ENCODE measurements around the gene FAM98B.

FAM98B gene

GRCh38 chr15:38508647-38509046 is 54.7 kb downstream of the FAM98B start:
- no peak for DNase-seq (ENCODE audit: low read depth)

- DNase-seq (ENCODE audit: low read depth), result no peak
These were observed 55.2 kb downstream of the FAM98B start for GRCh38 chr15:38509152-38509551.

GRCh38 chr15:38512901-38513300 is 59.0 kb downstream of the FAM98B start:
- DNase-seq (ENCODE audit: low read depth), result no peak

GRCh38 chr15:38514601-38515000 is 60.7 kb downstream of the FAM98B start:
- no peak for DNase-seq (ENCODE audit: low read depth)

GRCh38 chr15:38516626-38517025 is 62.7 kb downstream of the FAM98B start:
- DNase-seq (ENCODE audit: low read depth), result no peak

GRCh38 chr15:38517312-38517975 is 63.5 kb downstream of the FAM98B start:
- DNase-seq (ENCODE audit: low read depth), result no peak

GRCh38 chr15:38518084-38518483 is 64.2 kb downstream of the FAM98B start:
- DNase-seq (ENCODE audit: low read depth), result no peak

- no peak for DNase-seq (ENCODE audit: low read depth)
These were observed 66.1 kb downstream of the FAM98B start for GRCh38 chr15:38520035-38520434.

- no peak for DNase-seq (ENCODE audit: low read depth)
These were observed 67.4 kb downstream of the FAM98B start for GRCh38 chr15:38521316-38521715.

GRCh38 chr15:38522922-38523321 is 69.0 kb downstream of the FAM98B start:
- DNase-seq (ENCODE audit: low read depth), result no peak

GRCh38 chr15:38524156-38524555 is 70.2 kb downstream of the FAM98B start:
- no peak for DNase-seq (ENCODE audit: low read depth)

- no peak for DNase-seq (ENCODE audit: low read depth)
These were observed 71.6 kb downstream of the FAM98B start for GRCh38 chr15:38525489-38525888.

- no peak for DNase-seq (ENCODE audit: low read depth)
These were observed 72.2 kb downstream of the FAM98B start for GRCh38 chr15:38526158-38526557.

- no peak for DNase-seq (ENCODE audit: low read depth)
These were observed 74.4 kb downstream of the FAM98B start for GRCh38 chr15:38528294-38528693.

- no peak for DNase-seq (ENCODE audit: low read depth)
These were observed 76.2 kb downstream of the FAM98B start for GRCh38 chr15:38530113-38530512.

- no peak for DNase-seq (ENCODE audit: low read depth)
These were observed 77.6 kb downstream of the FAM98B start for GRCh38 chr15:38531509-38531908.

GRCh38 chr15:38532728-38533127 is 78.8 kb downstream of the FAM98B start:
- no peak for DNase-seq (ENCODE audit: low read depth)

- DNase-seq (ENCODE audit: low read depth), result no peak
These were observed 79.5 kb downstream of the FAM98B start for GRCh38 chr15:38533416-38533915.

- DNase-seq (ENCODE audit: low read depth), result no peak
These were observed 80.0 kb downstream of the FAM98B start for GRCh38 chr15:38533926-38534325.

GRCh38 chr15:38534691-38535090 is 80.8 kb downstream of the FAM98B start:
- DNase-seq (ENCODE audit: low read depth), result no peak

GRCh38 chr15:38535491-38536200 is 81.7 kb downstream of the FAM98B start:
- no peak for DNase-seq (ENCODE audit: low read depth)

GRCh38 chr15:38536201-38536676 is 82.3 kb downstream of the FAM98B start:
- DNase-seq (ENCODE audit: low read depth), result no peak

Measured in activated T-helper 1 cell treated with Interleukin-2 at 50 U/mL for 16 hours (primary cell).